Measurements from ENCODE around the gene KDSR.

GRCh38 chr18:63317556-63317946 lies 49.5 kb downstream of the KDSR start:
- TF ChIP-seq CTCF (IDR thresholded peaks at IDR 0.05): no peak
- TF ChIP-seq POLR2A (IDR thresholded peaks at IDR 0.05): no peak
